H9 (cell line): ENCODE measurements around the gene SAFB. TPM values are rescaled to one million over a fixed set of nuclear protein-coding genes. Genes with fewer than 3 reads are reported as not detected.

Experiments
- DNase-seq: peaks from one replicate; pipeline ENCODE4 v3.0.0-alpha.2; 2017
- H2AFZ ChIP-seq: one replicate; pipeline ENCODE4 v1.6.1; 2013; ENCODE audit warnings: mild to moderate bottlenecking, low read length, control low read depth, moderate library complexity
- H2AK5ac ChIP-seq: 2 replicates; pipeline ENCODE4 v1.6.1; 2013; ENCODE audit warnings: low read length, control low read depth, mixed read lengths; ENCODE audit not compliant: insufficient read length
- H2BK120ac ChIP-seq: one replicate; pipeline ENCODE4 v1.6.1; 2013; ENCODE audit warnings: low read depth, mild to moderate bottlenecking, low read length, control low read depth, inconsistent platforms; ENCODE audit not compliant: poor library complexity, severe bottlenecking
- H2BK12ac ChIP-seq: 2 replicates; pipeline ENCODE4 v1.6.1; 2013; ENCODE audit warnings: low read length, control low read depth, mixed read lengths, low read depth; ENCODE audit not compliant: insufficient read length
- H2BK15ac ChIP-seq: 2 replicates; pipeline ENCODE4 v1.6.1; 2013; ENCODE audit warnings: low read depth, low read length, control low read depth
- H2BK20ac ChIP-seq: one replicate; pipeline ENCODE4 v1.6.1; 2013; ENCODE audit warnings: low read depth, mild to moderate bottlenecking, low read length, control low read depth, inconsistent platforms; ENCODE audit not compliant: poor library complexity, severe bottlenecking
- H2BK5ac ChIP-seq: 2 replicates; pipeline ENCODE4 v1.6.1; 2013; ENCODE audit warnings: low read length, control low read depth, mixed read lengths; ENCODE audit not compliant: insufficient read length
- H3K14ac ChIP-seq: 2 replicates; pipeline ENCODE4 v1.6.1; 2013; ENCODE audit warnings: low read length, control low read depth; ENCODE audit not compliant: insufficient read depth
- H3K18ac ChIP-seq: 2 replicates; pipeline ENCODE4 v1.6.1; 2013; ENCODE audit warnings: low read depth, mild to moderate bottlenecking, mixed read lengths, low read length, control low read depth; ENCODE audit not compliant: insufficient read length
- H3K23ac ChIP-seq: 2 replicates; pipeline ENCODE4 v1.6.1; 2013; ENCODE audit warnings: low read length, control low read depth, mixed read lengths, low read depth; ENCODE audit not compliant: insufficient read length
- H3K23me2 ChIP-seq: 2 replicates; pipeline ENCODE4 v1.6.1; 2013; ENCODE audit warnings: low read depth, mild to moderate bottlenecking, mixed read lengths, low read length, control low read depth; ENCODE audit not compliant: insufficient read length, poor library complexity, severe bottlenecking
- H3K27ac ChIP-seq: 2 replicates; pipeline ENCODE4 v1.5.1; 2013; ENCODE audit warnings: low read length, control low read depth, mixed read lengths, low read depth; ENCODE audit not compliant: insufficient read length
- H3K27me3 ChIP-seq: 2 replicates; pipeline ENCODE4 v1.6.1; 2013; ENCODE audit warnings: low read length, control low read depth, inconsistent platforms; ENCODE audit not compliant: insufficient read depth
- H3K4ac ChIP-seq: 2 replicates; pipeline ENCODE4 v1.6.1; 2013; ENCODE audit warnings: low read depth, mild to moderate bottlenecking, control low read depth, inconsistent platforms, low read length, moderate library complexity
- H3K4me1 ChIP-seq: 2 replicates; pipeline ENCODE4 v1.6.1; 2013; ENCODE audit warnings: low read length, control low read depth, inconsistent platforms; ENCODE audit not compliant: insufficient read depth
- H3K4me2 ChIP-seq: 2 replicates; pipeline ENCODE4 v1.6.1; 2013; ENCODE audit warnings: low read length, control low read depth, mixed read lengths; ENCODE audit not compliant: insufficient read length, insufficient read depth
- H3K56ac ChIP-seq: 2 replicates; pipeline ENCODE4 v1.6.1; 2013; ENCODE audit warnings: low read depth, mild to moderate bottlenecking, mixed read lengths, low read length, control low read depth; ENCODE audit not compliant: insufficient read length
- H3K79me1 ChIP-seq: 2 replicates; pipeline ENCODE4 v1.6.1; 2013; ENCODE audit warnings: low read depth, mild to moderate bottlenecking, moderate library complexity, low read length, control low read depth, inconsistent platforms; ENCODE audit not compliant: insufficient read depth, poor library complexity, severe bottlenecking
- H3K79me2 ChIP-seq: 2 replicates; pipeline ENCODE4 v1.6.1; 2013; ENCODE audit warnings: low read length, control low read depth, inconsistent platforms; ENCODE audit not compliant: insufficient read depth
- H3K9ac ChIP-seq: 2 replicates; pipeline ENCODE4 v1.6.1; 2013; ENCODE audit warnings: low read length, control low read depth, mixed read lengths; ENCODE audit not compliant: insufficient read length; ENCODE audit errors: extremely low read depth
- H3K9me3 ChIP-seq: one replicate; pipeline ENCODE4 v1.6.1; 2013; ENCODE audit warnings: low read depth, low read length, inconsistent platforms; ENCODE audit not compliant: control insufficient read depth
- H3T11ph ChIP-seq: one replicate; pipeline ENCODE4 v1.6.1; 2013; ENCODE audit warnings: mild to moderate bottlenecking, low read length, control low read depth, inconsistent platforms
- H4K20me1 ChIP-seq: one replicate; pipeline ENCODE4 v1.6.1; 2013; ENCODE audit not compliant: control insufficient read depth, insufficient read length, insufficient read depth
- H4K5ac ChIP-seq: 2 replicates; pipeline ENCODE4 v1.6.1; 2013; ENCODE audit warnings: low read depth, mild to moderate bottlenecking, mixed read lengths, low read length, control low read depth; ENCODE audit not compliant: insufficient read length
- H4K8ac ChIP-seq: replicated peaks from 2 replicates; pipeline ENCODE4 v1.6.1; 2013; ENCODE audit warnings: low read length, control low read depth, mixed read lengths, low read depth; ENCODE audit not compliant: insufficient read length
- H4K91ac ChIP-seq: 2 replicates; pipeline ENCODE4 v1.6.1; 2013; ENCODE audit warnings: low read depth, mild to moderate bottlenecking, moderate library complexity, mixed read lengths, low read length, control low read depth; ENCODE audit not compliant: insufficient read length
- H3K27ac Mint-ChIP-seq, 3 experiments: 2 replicates in 2 of 3; 3 replicates in 1 of 3; pipeline ENCODE4 v1.8.0; 2020 to 2021; ENCODE audit warnings: mixed read lengths in 3 of 3, mild to moderate bottlenecking in 1 of 3, moderate library complexity in 1 of 3
- H3K27me3 Mint-ChIP-seq: 2 replicates; pipeline ENCODE4 v1.8.0; 2021; ENCODE audit warnings: low read depth, mild to moderate bottlenecking, moderate library complexity, mixed read lengths
- H3K36me3 Mint-ChIP-seq, 3 experiments: 2 replicates in 2 of 3; 3 replicates in 1 of 3; pipeline ENCODE4 v1.8.0; 2020 to 2021; ENCODE audit warnings: low read depth in 3 of 3, mixed read lengths in 3 of 3; ENCODE audit not compliant: insufficient read depth in 1 of 3
- H3K4me1 Mint-ChIP-seq, 2 experiments: 2 replicates each; pipeline ENCODE4 v1.8.0; 2020; ENCODE audit warnings: mixed read lengths in 2 of 2
- H3K4me3 Mint-ChIP-seq, 2 experiments: 2 replicates in 1 of 2; 3 replicates in 1 of 2; pipeline ENCODE4 v1.8.0; 2020 to 2021; ENCODE audit warnings: mild to moderate bottlenecking in 2 of 2, mixed read lengths in 2 of 2, moderate library complexity in 1 of 2
- H3K9me3 Mint-ChIP-seq, 2 experiments: 2 replicates in 1 of 2; 3 replicates in 1 of 2; pipeline ENCODE4 v1.8.0; 2020; ENCODE audit warnings: mild to moderate bottlenecking in 2 of 2, mixed read lengths in 2 of 2, moderate library complexity in 1 of 2
- WGBS: extraction: QIAGEN DNeasy Blood & Tissue Kit; methylation state at CpG from one replicate; pipeline ENCODE4 v1.1.7; 2013; ENCODE audit warnings: missing lambda C conversion rate, low lambda C conversion rate, mixed read lengths; ENCODE audit not compliant: insufficient read length; ENCODE audit errors: extremely low coverage; 5-methylcytosine and 5-hydroxymethylcytosine counted together
- total RNA-seq: library from RNA; stranded (reverse); gene quantifications from 2 replicates; pipeline ENCODE4 v1.2.1, GENCODE V29; 2021
- TF ChIP-seq, protein P1 (sequence below): fragments of 200-600 bp; sonication (generic); conservative IDR thresholded peaks from 3 replicates; pipeline ENCODE4 v1.8.0; 2021; ENCODE audit warnings: antibody characterized with exemption, mild to moderate bottlenecking

The SAFB gene
- total RNA-seq, 1 experiment from 2014 or later, result 110 TPM

DNA sequence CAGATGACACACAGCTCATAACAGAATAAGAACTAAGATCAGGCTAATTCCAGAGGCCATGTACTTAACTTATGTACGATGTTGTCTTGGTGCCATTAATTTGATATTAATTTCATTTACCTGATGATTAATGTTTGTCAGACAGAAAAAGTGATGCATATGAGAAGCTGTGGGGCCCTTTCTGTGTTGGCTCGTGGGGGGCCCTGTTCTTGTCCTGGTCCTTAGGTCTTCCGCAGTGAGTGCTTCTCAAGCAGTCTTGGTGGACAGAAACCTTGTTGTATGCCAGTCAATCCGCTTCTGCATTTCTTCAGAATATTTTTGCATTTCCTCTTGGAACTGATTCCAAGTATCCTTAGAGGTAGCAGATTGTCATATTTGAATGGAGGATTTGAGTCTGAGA lies 20.2 kb downstream of the SAFB start:
- WGBS, result no CpG with 5 or more reads among the region's 4 CpGs
- no peak overlapping the region for H2BK12ac ChIP-seq
- H4K5ac ChIP-seq, result no peak overlapping the region
- no peak overlapping the region for H4K8ac ChIP-seq
- peaks cover 7% of the 10 kb centered on the region for H3K79me1 ChIP-seq
- H2BK20ac ChIP-seq, result no peak overlapping the region
- no peaks in the 10 kb centered on the region for H4K20me1 ChIP-seq
- Mint-ChIP-seq H3K27ac (no peak overlapping the region), H3K4me1 (peaks cover 0 to 2% of the 10 kb centered on the region in 2 experiments; a peak in 2 of 4 replicates), H3K4me3 (no peak overlapping the region), H3K9me3 (no peaks in the 10 kb centered on the region), H3K36me3 (peaks cover 38 to 77% (median 72%) of the 10 kb centered on the region in 3 experiments; a peak in 6 of 7 replicates), H3K27me3 (no peaks in the 10 kb centered on the region)
- peaks cover 12% of the 10 kb centered on the region; the same call in 1 of the 2 replicates for H3K79me2 ChIP-seq
- no peaks in the 10 kb centered on the region for H3K23me2 ChIP-seq
- H3K9ac ChIP-seq, result no peak overlapping the region
- no peak overlapping the region for H2AK5ac ChIP-seq
- H3K23ac ChIP-seq, result no peak overlapping the region
- H3K14ac ChIP-seq, result no peak overlapping the region
- H3K4me2 ChIP-seq, result no peak overlapping the region
- no peaks in the 10 kb centered on the region for H3K4me1 ChIP-seq
- no peak for DNase-seq
- H4K91ac ChIP-seq, result no peak overlapping the region
- no peak overlapping the region for H3K18ac ChIP-seq
- no peak overlapping the region for H3T11ph ChIP-seq
- H3K56ac ChIP-seq, result no peak overlapping the region
- no peak overlapping the region for H2BK120ac ChIP-seq
- H2AFZ ChIP-seq, result no peak overlapping the region
- H3K27ac ChIP-seq, result no peak overlapping the region
- TF ChIP-seq, protein P1, sequence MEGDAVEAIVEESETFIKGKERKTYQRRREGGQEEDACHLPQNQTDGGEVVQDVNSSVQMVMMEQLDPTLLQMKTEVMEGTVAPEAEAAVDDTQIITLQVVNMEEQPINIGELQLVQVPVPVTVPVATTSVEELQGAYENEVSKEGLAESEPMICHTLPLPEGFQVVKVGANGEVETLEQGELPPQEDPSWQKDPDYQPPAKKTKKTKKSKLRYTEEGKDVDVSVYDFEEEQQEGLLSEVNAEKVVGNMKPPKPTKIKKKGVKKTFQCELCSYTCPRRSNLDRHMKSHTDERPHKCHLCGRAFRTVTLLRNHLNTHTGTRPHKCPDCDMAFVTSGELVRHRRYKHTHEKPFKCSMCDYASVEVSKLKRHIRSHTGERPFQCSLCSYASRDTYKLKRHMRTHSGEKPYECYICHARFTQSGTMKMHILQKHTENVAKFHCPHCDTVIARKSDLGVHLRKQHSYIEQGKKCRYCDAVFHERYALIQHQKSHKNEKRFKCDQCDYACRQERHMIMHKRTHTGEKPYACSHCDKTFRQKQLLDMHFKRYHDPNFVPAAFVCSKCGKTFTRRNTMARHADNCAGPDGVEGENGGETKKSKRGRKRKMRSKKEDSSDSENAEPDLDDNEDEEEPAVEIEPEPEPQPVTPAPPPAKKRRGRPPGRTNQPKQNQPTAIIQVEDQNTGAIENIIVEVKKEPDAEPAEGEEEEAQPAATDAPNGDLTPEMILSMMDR, result no peak
- no peak overlapping the region for H3K4ac ChIP-seq
- H3K27me3 ChIP-seq, result no peaks in the 10 kb centered on the region
- no peak overlapping the region for H2BK5ac ChIP-seq
- H2BK15ac ChIP-seq, result no peak overlapping the region
- H3K9me3 ChIP-seq, result no peaks in the 10 kb centered on the region
